Thoracic aorta (tissue), 2 donors: ENCODE results near the gene C11orf86. TPM values are rescaled to one million over a fixed set of nuclear protein-coding genes. Genes with fewer than 3 reads are reported as not detected.
A peak's percentile ranks its signal among the peaks of the same experiment; 100 is the strongest.

Source experiments
- ATAC-seq: fragments of 150-250 bp; one replicate; pipeline ENCODE4 v1.8.0; 2017; ENCODE audit warnings: low read depth; ENCODE audit not compliant: insufficient number of reproducible peaks, low FRiP score
- DNase-seq: peaks from one replicate; pipeline ENCODE4 v3.0.0-alpha.2; 2020; ENCODE audit warnings: low spot score
- H3K27ac ChIP-seq, 2 donors: fragments of 200-600 bp; sonication (generic); 1 replicate in 1 of 2; 2 replicates in 1 of 2; pipeline ENCODE4 v1.5.1; 2016; ENCODE audit warnings: mild to moderate bottlenecking in 2 of 2, moderate library complexity in 2 of 2
- H3K27me3 ChIP-seq: fragments of 200-600 bp; sonication (generic); replicated peaks from 2 replicates; pipeline ENCODE4 v1.6.0; 2016; ENCODE audit warnings: mild to moderate bottlenecking; ENCODE audit not compliant: insufficient read depth
- H3K36me3 ChIP-seq: fragments of 200-600 bp; sonication (generic); one replicate; pipeline ENCODE4 v1.5.1; 2016
- H3K4me1 ChIP-seq, 2 donors: fragments of 200-600 bp; sonication (generic); 1 replicate in 1 of 2; 2 replicates in 1 of 2; pipeline versions ENCODE4 v1.5.1 to v1.6.0; 2016; ENCODE audit warnings: low read depth in 2 of 2, mild to moderate bottlenecking in 1 of 2; ENCODE audit not compliant: control insufficient read depth in 1 of 2
- H3K4me3 ChIP-seq: fragments of 200-600 bp; sonication (generic); 2 replicates; pipeline ENCODE4 v1.5.1; 2016; ENCODE audit warnings: mild to moderate bottlenecking
- H3K9me3 ChIP-seq: fragments of 200-600 bp; sonication (generic); 2 replicates; pipeline ENCODE4 v1.5.1; 2016
- CTCF ChIP-seq: fragments of 200-600 bp; sonication (generic); IDR thresholded peaks from one replicate; pipeline ENCODE4 v1.5.1; 2019; ENCODE audit warnings: antibody characterized with exemption
- total RNA-seq, 2 donors: library from RNA; depleted of rRNA; stranded (reverse); fragments of >200 nt; gene quantifications; one replicate each; pipeline versions ENCODE4 v1.1.0 to v1.2.3, GENCODE V29; 2016

The C11orf86 gene
- total RNA-seq, 2 donors from 2014 or later: not detected

DNA sequence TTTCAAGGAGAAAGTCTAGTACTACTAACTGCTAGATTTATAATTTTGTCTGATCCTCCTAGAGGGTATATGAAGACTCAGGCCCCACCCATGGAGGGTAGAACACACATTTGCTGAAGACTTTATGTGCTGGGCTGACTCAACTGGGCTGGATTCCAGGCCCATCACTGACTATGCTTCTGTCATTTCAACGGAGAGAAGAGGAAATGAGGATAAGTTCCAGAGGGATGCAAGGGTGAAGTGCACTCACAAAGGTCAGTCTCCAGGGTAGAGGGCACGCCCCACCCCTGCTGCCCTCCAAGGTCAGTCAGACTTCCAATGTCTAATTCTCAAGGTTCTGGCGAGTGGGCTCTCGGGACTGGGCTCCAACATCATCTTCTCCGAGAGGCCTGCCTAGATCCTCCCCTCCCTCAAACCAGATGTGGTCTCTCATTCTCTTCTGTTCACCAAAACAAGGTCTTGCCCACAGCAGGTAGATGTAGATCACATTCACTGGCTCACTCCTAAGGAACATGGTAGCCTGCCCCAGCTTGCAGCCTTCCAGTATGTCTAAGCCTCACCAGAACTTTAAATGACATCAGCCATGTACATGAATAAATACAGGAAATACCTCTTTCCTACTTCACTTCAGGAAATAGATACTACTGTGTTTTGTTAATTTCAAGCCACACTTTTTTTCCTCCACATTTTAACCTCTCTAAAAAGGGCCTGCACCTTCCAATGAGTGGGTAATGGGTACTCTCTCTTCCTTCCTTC is 7.3 kb upstream of the C11orf86 start:
- ATAC-seq (no peak), DNase-seq (no peak)

GRCh38 chr11:66969584-66970225 is 5.4 kb upstream of the C11orf86 start:
- DNase-seq: no peak
- no peak for TF ChIP-seq CTCF
- Histone ChIP-seq H3K27me3 (no peaks in the 10 kb centered on the region), H3K4me3 (no peak overlapping the region), H3K4me1 (peaks cover 17 to 30% of the 10 kb centered on the region in 2 donors), H3K9me3 (no peaks in the 10 kb centered on the region), H3K36me3 (no peaks in the 10 kb centered on the region), H3K27ac (peak overlapping the region; percentile 75 to 81)
- ATAC-seq: no peak

More for the DNA sequence above, 7.3 kb upstream of the C11orf86 start:
- H3K36me3 ChIP-seq: no peaks in the 10 kb centered on the region
- H3K27me3 ChIP-seq: no peaks in the 10 kb centered on the region
- H3K4me1 ChIP-seq: peaks cover 17 to 30% of the 10 kb centered on the region in 2 donors
- H3K27ac ChIP-seq: no peak overlapping the region
- no peaks in the 10 kb centered on the region for H3K9me3 ChIP-seq
- no peak for TF ChIP-seq CTCF
- no peak overlapping the region for H3K4me3 ChIP-seq

DNA sequence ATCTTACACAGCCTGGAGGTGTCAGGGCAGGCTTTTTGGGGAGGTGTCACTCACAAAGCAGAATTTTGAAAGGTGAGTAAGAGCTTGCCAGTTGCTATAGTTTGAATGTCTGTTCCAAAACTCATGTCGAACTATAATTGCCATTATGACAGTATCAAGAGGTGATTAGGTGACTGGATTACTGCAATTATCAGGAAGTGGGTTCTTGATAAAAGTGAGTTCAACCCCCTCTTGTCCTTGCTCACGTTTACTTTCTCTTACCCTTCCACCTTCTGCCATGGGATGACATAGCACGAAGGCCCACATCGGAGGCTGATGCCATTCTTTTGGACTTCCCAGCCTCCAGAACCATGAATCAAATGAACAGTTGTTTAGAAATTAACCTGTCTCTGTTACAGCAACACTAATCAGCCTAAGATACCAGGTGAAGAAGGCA is 4.7 kb upstream of the C11orf86 start:
- Histone ChIP-seq H3K36me3 (no peaks in the 10 kb centered on the region), H3K4me1 (peaks cover 17 to 30% of the 10 kb centered on the region in 2 donors), H3K27ac (peak overlapping the region; percentile 75 to 81), H3K4me3 (peak overlapping the region; percentile 20), H3K9me3 (no peaks in the 10 kb centered on the region), H3K27me3 (no peaks in the 10 kb centered on the region)
- TF ChIP-seq CTCF: no peak
- ATAC-seq (no peak), DNase-seq (no peak)

- TF ChIP-seq CTCF: no peak
- H3K27me3 ChIP-seq: no peaks in the 10 kb centered on the region
- peak overlapping the region; percentile 81 to 91 for H3K27ac ChIP-seq
- peaks cover 17 to 30% of the 10 kb centered on the region in 2 donors for H3K4me1 ChIP-seq
- DNase-seq: peak; percentile 76
- ATAC-seq: peak; percentile 99
- H3K36me3 ChIP-seq: no peaks in the 10 kb centered on the region
- peak overlapping the region; percentile 20 for H3K4me3 ChIP-seq
- no peaks in the 10 kb centered on the region for H3K9me3 ChIP-seq
These were observed 4.2 kb upstream of the C11orf86 start for GRCh38 chr11:66970807-66971442.

DNA sequence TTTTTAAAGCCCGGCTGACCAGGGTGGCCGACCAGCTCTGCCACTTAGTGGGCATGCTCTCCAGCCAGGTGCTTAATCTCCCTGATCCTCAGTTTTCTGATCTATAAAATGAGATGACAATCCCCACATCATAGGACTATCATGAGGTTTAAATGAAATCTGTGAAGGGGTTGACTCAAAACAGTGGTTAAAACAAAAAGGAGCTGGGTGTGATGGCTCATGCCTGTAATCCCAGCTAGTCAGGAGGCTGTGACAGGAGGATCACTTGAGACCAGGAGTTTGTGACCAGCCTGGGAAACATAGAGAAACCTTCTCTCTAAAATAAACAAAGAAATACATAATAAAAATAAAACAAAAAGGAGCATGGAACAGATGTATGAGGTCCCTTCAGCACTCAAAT is 3.6 kb upstream of the C11orf86 start:
- Histone ChIP-seq H3K4me3 (no peak overlapping the region), H3K27ac (peak overlapping the region; percentile 81 to 91)
- ATAC-seq: no peak

More for the DNA sequence above, 3.6 kb upstream of the C11orf86 start:
- Histone ChIP-seq H3K36me3 (no peaks in the 10 kb centered on the region), H3K9me3 (no peaks in the 10 kb centered on the region), H3K27me3 (no peaks in the 10 kb centered on the region), H3K4me1 (peaks cover 17 to 30% of the 10 kb centered on the region in 2 donors)
- TF ChIP-seq CTCF: no peak
- no peak for DNase-seq
